Ovary (tissue), 3 donors: ENCODE results near the gene ARMC6.

Source experiments
- CTCF ChIP-seq, 3 donors: fragments of 450-650 bp in 2 of 3; fragments of 200-600 bp in 1 of 3; IDR thresholded peaks; one replicate each; pipeline versions ENCODE4 v1.5.1 to v1.8.0; 2016 to 2022; ENCODE audit warnings: antibody characterized with exemption in 3 of 3, mild to moderate bottlenecking in 1 of 3
- POLR2A ChIP-seq: fragments of 450-650 bp; IDR thresholded peaks from one replicate; pipeline ENCODE4 v1.6.1; 2017; ENCODE audit warnings: antibody characterized with exemption, mild to moderate bottlenecking, moderate library complexity
- donor health status: DM: no; HTN: no; CAD: no.

- no peak for TF ChIP-seq CTCF (IDR thresholded peaks at IDR 0.05)
- TF ChIP-seq POLR2A: no peak
Observed at GRCh38 chr19:19031891-19032290, 1.5 kb upstream of the ARMC6 start.
